Renal cortical epithelial cell (primary cell): ENCODE data around the gene EPHA5. TPM values are rescaled to one million over a fixed set of nuclear protein-coding genes. Genes with fewer than 3 reads are reported as not detected.
A peak's percentile ranks its signal among the peaks of the same experiment; 100 is the strongest.

Experiments
- DNase-seq: peaks from one replicate; pipeline ENCODE4 v3.0.0-alpha.2; 2011; ENCODE audit warnings: low read depth
- total RNA-seq: library from RNA; depleted of rRNA; stranded (reverse); fragments of >200 nt; gene quantifications from 2 replicates; pipeline ENCODE4 v1.2.3, GENCODE V29; 2014

EPHA5 gene
- total RNA-seq, 1 donor from 2014 or later, result 0.70 TPM

DNA sequence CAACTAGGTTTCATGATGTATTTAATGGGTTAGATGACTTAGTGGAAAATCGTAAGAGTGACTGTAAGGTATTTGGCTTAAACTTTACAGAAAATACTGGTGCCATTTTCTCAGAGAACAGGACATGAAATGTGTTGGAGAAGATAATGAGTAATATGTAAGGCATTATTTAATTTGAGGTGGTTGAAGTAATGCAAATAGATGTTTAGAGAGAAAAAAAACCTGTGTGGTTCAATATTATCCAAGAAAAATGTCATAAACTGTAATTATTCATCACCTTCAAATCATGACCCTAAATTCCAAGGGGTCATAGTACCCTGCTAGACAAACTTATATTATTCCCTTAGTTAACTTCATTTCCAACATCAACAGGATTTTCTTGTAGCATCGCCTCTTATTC lies 171.7 kb downstream of the EPHA5 start:
- no peak for DNase-seq

- no peak for DNase-seq
These were observed 174.8 kb downstream of the EPHA5 start for GRCh38 chr4:65495439-65495838.

- DNase-seq, result peak; percentile 94
These were observed 187.9 kb downstream of the EPHA5 start for GRCh38 chr4:65482410-65482809.

DNA sequence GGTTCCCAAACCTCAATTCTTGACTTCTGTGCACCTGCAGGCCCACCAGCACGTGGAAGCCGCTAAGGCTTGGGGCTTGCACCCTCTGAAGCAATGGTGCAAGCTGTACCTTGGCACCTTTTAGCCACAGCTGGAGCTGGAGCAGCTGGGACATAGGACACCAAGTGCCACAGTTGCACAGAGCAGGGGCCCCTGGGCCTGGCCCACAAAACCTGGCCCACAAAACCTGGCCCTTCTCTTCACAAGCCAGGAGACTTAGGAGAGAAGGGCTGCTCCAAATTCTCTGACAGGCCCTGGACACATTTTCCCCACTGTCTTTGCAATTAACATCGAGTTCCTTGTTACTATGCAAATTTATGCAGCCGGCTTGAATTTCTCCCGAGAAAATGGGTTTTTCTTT lies 197.8 kb downstream of the EPHA5 start:
- DNase-seq, result no peak

DNA sequence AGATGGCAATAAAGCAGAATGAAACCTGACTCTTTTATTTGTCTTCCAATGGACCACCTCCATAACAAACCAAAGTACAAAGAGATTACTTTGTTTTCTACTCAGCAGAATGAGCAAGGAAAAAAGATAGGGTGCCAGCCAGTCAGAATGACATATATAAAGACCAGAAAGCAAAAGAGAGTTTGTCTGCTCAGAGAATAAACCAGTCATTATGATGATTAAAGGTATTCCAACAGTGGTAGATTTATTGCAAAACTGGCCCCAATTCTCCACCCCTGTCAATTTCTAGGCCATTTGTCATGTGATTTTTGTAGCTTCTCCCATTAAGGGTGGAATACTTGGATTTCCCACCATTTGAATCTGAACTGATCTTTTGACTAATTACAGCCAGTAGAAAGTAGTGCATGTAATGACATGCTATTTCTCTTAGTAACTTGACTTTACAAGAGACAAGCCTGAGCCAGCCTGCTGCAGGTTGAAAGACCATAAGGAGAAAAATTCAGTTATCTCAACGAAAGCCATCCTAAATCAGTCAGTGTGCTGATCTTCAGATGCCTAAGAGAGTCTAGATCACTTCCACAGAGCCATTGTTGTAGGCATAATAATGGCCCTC lies 203.1 kb downstream of the EPHA5 start:
- no peak for DNase-seq

DNA sequence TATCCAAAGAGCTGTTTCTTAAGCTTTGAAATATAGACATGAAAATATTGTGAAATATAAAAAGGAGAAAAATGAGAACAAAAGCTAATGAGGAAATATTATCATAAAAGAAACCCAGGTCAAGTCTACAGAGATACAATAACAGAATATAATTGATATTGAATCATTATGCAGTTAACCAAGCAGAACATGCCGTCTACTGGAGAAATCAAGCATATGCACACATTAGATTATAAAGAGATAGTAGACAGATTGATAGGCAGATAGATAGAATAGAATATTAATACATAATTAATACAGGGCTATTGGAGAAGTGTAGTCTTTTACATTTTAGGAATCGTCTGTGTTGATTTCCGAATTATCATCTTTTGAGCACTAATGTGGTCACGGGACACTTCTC lies 208.5 kb downstream of the EPHA5 start:
- DNase-seq, result no peak

- DNase-seq, result no peak
These were observed 213.3 kb downstream of the EPHA5 start for GRCh38 chr4:65457011-65457410.

DNA sequence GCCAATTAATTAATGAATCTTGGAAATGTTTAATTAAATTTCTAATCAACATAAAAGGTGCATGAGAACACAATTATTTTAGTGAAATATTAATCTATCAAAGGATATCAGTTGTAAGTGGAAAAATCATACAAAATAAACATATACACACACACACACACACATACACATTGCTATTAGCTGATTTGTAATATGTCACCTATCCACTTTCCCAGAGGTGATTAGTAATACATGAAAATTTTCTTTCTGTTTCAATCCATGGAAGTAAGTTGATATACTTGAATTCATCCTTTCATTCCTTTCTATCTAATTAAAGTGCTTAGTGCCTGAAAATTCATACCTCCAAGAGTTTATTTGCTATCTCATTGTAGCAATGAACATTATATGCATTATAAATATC lies 213.7 kb downstream of the EPHA5 start:
- DNase-seq, result peak; percentile 4

DNA sequence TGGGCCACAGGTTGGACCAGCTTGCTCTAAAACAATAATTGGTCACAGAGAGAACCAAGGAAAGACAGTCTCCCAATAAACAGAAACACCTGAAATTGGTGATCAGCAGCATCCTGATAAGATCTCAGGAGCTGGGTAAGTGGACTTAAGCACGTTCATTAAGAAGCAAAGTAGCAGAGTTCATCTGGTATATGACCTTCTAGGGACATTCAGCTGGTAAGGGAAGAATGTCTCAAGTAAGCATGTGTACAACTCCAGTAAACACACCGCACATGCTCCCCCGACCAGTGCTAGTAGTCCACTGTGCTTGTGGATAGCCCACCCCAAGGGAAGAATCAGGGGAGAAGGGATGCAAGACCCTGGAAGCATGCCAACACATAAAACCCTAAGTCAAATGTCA lies 216.9 kb downstream of the EPHA5 start:
- no peak for DNase-seq

GRCh38 chr4:65450899-65451298 lies 219.4 kb downstream of the EPHA5 start:
- no peak for DNase-seq

DNA sequence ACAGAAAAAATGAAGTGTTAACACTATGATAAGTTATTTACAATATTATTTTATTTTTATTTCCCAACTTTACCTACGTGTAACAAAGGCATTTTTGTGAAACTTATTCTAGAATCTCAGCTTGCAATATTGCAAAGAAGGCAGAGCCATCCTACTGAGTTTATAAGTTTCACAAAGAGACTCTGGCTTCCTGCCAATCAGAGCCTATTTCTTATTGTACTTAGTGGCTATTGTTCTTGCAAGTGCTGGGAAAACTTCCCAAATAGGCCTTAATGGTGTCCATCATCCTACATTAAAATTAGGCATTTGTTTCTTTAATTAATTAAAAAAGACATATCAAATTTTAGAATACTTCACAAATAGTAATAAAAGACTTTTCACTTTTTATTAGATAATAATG lies 233.2 kb downstream of the EPHA5 start:
- peak; percentile 7 for DNase-seq

- DNase-seq, result no peak
These were observed 248.2 kb downstream of the EPHA5 start for GRCh38 chr4:65422109-65422508.

- DNase-seq, result no peak
These were observed 250.3 kb downstream of the EPHA5 start for GRCh38 chr4:65420036-65420435.

GRCh38 chr4:65416891-65417290 lies 253.4 kb downstream of the EPHA5 start:
- DNase-seq, result peak; percentile 6

DNA sequence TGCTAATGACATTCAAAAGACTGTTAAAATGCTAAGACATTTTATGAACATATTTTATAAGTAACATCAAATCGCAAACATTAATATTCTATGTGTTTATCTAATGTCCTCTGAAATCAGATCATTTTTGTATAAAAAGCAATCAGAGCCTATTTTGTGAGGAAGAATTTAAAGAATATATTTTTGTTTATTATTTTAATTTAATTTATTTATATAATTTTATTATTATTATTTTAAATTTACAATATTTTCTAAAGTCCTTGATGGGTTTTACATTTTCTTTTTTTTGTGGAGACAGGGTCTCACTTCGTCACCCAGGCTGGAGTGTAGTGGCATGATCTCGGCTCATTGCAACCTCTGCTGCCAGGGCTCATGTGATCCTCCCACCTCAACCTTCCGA lies 262.8 kb downstream of the EPHA5 start:
- no peak for DNase-seq

DNA sequence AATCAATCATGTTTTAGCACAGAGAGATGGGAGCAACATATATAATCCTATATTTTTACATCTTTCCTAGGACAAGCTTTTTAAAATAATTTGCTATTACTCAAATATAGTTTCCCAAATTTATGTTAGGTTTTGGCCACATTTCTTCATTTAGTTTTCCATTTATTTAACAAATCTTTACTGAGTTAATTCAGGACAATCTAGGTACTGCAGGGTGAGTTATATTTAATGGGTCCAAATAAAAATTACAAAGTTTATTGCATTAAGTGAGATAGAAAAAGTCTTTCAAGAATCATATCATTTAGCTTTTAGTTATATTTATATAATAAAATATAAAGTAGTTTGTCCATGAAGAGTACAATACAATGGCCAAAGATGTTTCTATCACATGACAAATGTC lies 269.2 kb downstream of the EPHA5 start:
- no peak for DNase-seq

- DNase-seq, result no peak
These were observed 271.2 kb downstream of the EPHA5 start for GRCh38 chr4:65399084-65399483.

DNA sequence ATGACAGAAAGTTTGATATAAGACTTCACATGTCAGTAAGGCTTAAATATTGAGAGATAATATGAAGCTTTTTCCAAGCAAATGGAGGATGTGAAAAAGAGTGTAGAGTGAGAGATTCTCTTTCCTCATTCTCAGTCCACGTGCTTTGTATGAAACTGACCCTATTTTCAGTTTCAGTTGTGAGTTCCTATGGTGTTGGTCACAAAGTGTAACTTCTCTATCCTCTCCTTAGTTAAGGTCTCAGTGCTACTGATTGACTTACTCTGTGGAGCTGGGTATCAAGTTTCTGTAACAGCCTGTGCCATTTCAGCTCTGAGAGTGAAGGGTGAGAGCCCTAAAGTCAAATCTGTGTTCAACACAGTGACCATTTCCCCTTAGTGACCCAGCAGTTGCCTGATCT lies 277.2 kb downstream of the EPHA5 start:
- no peak for DNase-seq

DNA sequence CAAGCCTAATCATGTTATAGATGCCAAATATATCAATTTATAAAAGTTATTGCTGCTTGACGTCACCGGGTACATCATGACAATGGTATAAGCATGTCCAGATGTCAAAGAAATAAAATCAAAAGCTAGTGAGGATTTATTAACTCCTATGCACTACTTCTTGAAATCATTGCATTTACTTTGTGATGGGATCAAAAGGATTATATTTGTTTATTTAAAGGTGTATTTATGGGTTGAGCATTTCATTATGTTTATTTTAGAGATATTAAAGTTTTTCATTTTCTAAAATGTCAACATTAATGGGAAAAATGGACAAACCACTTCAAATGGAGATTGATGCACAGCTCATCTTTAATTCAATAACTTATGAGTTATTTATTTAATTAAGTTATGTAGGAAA lies 277.8 kb downstream of the EPHA5 start:
- DNase-seq, result no peak

DNA sequence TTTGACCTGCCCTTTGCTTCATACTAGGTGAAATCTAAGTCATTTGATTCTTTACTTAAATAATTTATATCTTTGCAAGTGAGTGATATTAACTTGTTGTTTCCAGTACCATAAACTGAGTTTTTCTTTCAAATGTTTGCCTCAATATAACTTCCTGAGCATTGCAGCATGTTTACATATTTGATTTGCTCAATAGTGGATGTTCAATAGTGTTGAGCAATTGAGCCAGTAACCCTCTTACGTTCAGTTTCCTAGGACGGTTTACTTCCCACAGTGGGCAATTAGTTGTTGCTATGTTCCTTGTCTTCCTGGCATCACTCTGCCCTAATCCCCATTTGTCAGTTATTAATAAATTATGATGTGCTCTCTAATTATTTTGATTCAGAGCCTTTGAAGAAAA lies 278.5 kb downstream of the EPHA5 start:
- no peak for DNase-seq

GRCh38 chr4:65391382-65391781 lies 278.9 kb downstream of the EPHA5 start:
- no peak for DNase-seq

- DNase-seq, result no peak
These were observed 283.4 kb downstream of the EPHA5 start for GRCh38 chr4:65386927-65387326.

- no peak for DNase-seq
These were observed 286.5 kb downstream of the EPHA5 start for GRCh38 chr4:65383589-65384305.

DNA sequence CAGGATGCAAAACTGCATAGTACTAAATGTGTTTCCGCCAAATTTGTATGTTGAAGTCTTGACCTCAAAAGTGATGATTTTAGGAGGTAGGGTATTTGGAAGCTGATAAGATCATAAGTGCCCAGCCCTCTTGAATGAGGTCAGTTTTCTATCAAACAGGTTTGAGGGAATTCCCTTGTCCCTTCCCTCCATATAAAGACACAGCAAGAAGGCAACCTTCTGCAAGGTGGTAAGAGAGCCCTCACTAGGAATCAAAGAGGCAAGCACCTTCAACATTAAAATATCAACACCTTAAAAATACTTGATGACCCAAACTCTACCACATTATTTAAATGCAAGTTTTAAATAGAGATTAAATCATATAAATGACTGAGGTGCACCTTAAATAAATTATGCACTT lies 288.6 kb downstream of the EPHA5 start:
- no peak for DNase-seq
